ENCODE results near the gene SERPINB5.

GRCh38 chr18:63550068-63550467 lies 73.3 kb downstream of the SERPINB5 start:
- no peak for TF ChIP-seq CTCF (IDR thresholded peaks at IDR 0.05)
- no peak for TF ChIP-seq EP300 (IDR thresholded peaks at IDR 0.05)
- TF ChIP-seq POLR2A (IDR thresholded peaks at IDR 0.05): no peak
- no peak for TF ChIP-seq POLR2AphosphoS5 (IDR thresholded peaks at IDR 0.05)

Data from upper lobe of left lung (tissue), 4 donors.